K562 (cell line): ENCODE measurements around the gene APC2. TPM values are rescaled to one million over a fixed set of nuclear protein-coding genes. Genes with fewer than 3 reads are reported as not detected.

ENCODE experiments used
- CREB3L1 ChIP-seq: fragments of 450-650 bp; IDR thresholded peaks from 2 replicates; pipeline ENCODE4 v1.6.1; 2014; ENCODE audit warnings: low read depth, mild to moderate bottlenecking, moderate library complexity, borderline replicate concordance
- FOXA1 ChIP-seq: fragments of 450-650 bp; IDR thresholded peaks from 2 replicates; pipeline ENCODE4 v1.6.1; 2016; ENCODE audit warnings: mild to moderate bottlenecking, borderline replicate concordance
- GTF2A2 ChIP-seq: IDR thresholded peaks from 2 replicates; pipeline ENCODE4 v1.6.1; 2016; ENCODE audit warnings: mild to moderate bottlenecking, missing genetic modification characterization, missing compliant biosample characterization
- HNRNPUL1 ChIP-seq: fragments of 200-400 bp; formaldehyde crosslinking; IDR thresholded peaks from 2 replicates; pipeline ENCODE4 v1.6.1; 2017; ENCODE audit warnings: low read length
- KDM2B ChIP-seq: fragments of 250-450 bp; sonication (Bioruptor Pico); IDR thresholded peaks from 2 replicates; pipeline ENCODE4 v1.8.0; 2021; ENCODE audit warnings: mild to moderate bottlenecking, moderate library complexity
- L3MBTL2 ChIP-seq: fragments of 450-650 bp; IDR thresholded peaks from 2 replicates; pipeline ENCODE4 v1.6.1; 2016; ENCODE audit warnings: mild to moderate bottlenecking, moderate library complexity
- LARP7 ChIP-seq: fragments of 450-650 bp; IDR thresholded peaks from 2 replicates; pipeline ENCODE4 v1.6.1; 2016
- MBD2 ChIP-seq: sonication (generic); IDR thresholded peaks from 2 replicates; pipeline ENCODE4 v1.6.1; 2016; ENCODE audit warnings: low read depth, borderline replicate concordance
- MECOM ChIP-seq: fragments of 250-450 bp; sonication (Bioruptor Pico); IDR thresholded peaks from 2 replicates; pipeline ENCODE4 v1.8.0; 2022; ENCODE audit warnings: inconsistent platforms
- MTF1 ChIP-seq: fragments of 250-450 bp; sonication (Bioruptor Pico); IDR thresholded peaks from 2 replicates; pipeline ENCODE4 v1.9.0; 2021; ENCODE audit warnings: moderate library complexity, mild to moderate bottlenecking, inconsistent platforms, borderline replicate concordance
- NFE2L1 ChIP-seq: fragments of 450-650 bp; IDR thresholded peaks from 2 replicates; pipeline ENCODE4 v1.6.1; 2016; ENCODE audit warnings: missing genetic modification characterization, low read depth, mild to moderate bottlenecking, missing compliant biosample characterization, moderate library complexity, borderline replicate concordance
- PHF21A ChIP-seq: fragments of 450-650 bp; IDR thresholded peaks from 2 replicates; pipeline ENCODE4 v1.6.1; 2017; ENCODE audit warnings: low read depth, borderline replicate concordance
- POLR2H ChIP-seq: IDR thresholded peaks from 2 replicates; pipeline ENCODE4 v1.6.1; 2016; ENCODE audit warnings: missing genetic modification characterization, low read depth, mild to moderate bottlenecking, control low read depth, missing compliant biosample characterization, moderate library complexity
- SP2 ChIP-seq: IDR thresholded peaks from 2 replicates; pipeline ENCODE4 v1.6.1; 2011; ENCODE audit warnings: mild to moderate bottlenecking, low read depth, low read length, moderate library complexity; ENCODE audit not compliant: poor library complexity, severe bottlenecking; ENCODE audit errors: extremely low read depth
- SRF ChIP-seq, 2 experiments: fragments of 250-450, 450-650 bp in 1 of 2; sonication (Bioruptor Pico) in 1 of 2; sonication (generic) in 1 of 2; formaldehyde crosslinking; IDR thresholded peaks; 2 replicates each; pipeline versions ENCODE4 v1.5.0 to v1.5.1; 2020 to 2022; ENCODE audit warnings: mild to moderate bottlenecking in 1 of 2, missing genetic modification reagents in 1 of 2
- SUPT5H ChIP-seq: fragments of 450-650 bp; IDR thresholded peaks from 2 replicates; pipeline ENCODE4 v1.6.1; 2016
- TBP ChIP-seq: optimal IDR thresholded peaks from 2 replicates; pipeline ENCODE3; 2011; ENCODE audit warnings: low read depth, low read length, improper control_type of control experiment
- TSC22D4 ChIP-seq: fragments of 450-650 bp; IDR thresholded peaks from 2 replicates; pipeline ENCODE4 v1.6.1; 2016; ENCODE audit warnings: missing genetic modification characterization, missing biosample characterization, control low read depth
- U2AF2 ChIP-seq: fragments of 200-400 bp; formaldehyde crosslinking; optimal IDR thresholded peaks from 2 replicates; pipeline ENCODE3; 2017; ENCODE audit warnings: low read depth, mild to moderate bottlenecking, low read length
- YBX1 ChIP-seq: fragments of 450-650 bp; IDR thresholded peaks from 2 replicates; pipeline ENCODE4 v1.7.1; 2016; ENCODE audit warnings: mild to moderate bottlenecking
- ZBTB33 ChIP-seq: sonication (generic); formaldehyde crosslinking; IDR thresholded peaks from 2 replicates; pipeline ENCODE4 v1.8.1; 2023; ENCODE audit warnings: mild to moderate bottlenecking, missing genetic modification reagents
- ZEB2 ChIP-seq: fragments of 450-650 bp; IDR thresholded peaks from 2 replicates; pipeline ENCODE4 v1.6.1; 2016
- ZMIZ1 ChIP-seq, 2 experiments: fragments of 150-350 bp in 1 of 2; IDR thresholded peaks; 2 replicates each; pipeline ENCODE4 v1.6.1; 2012 to 2016; ENCODE audit warnings: low read depth in 2 of 2, low read length in 2 of 2, mild to moderate bottlenecking in 1 of 2, moderate library complexity in 1 of 2
- ZNF347 ChIP-seq: fragments of 450-650 bp; formaldehyde crosslinking; IDR thresholded peaks from 2 replicates; pipeline ENCODE4 v1.4.0; 2020; ENCODE audit warnings: low read depth, mild to moderate bottlenecking, moderate library complexity
- polyA plus RNA-seq, 8 experiments: library from polyadenylated mRNA; depleted of rRNA in 4 of 8; stranded (reverse) in 5 of 8; unstranded in 3 of 8; fragments of >200 nt; fragmentation: Nextera tagmentation in 2 of 8; fragmentation: Illumina TruSeq in 1 of 8; extraction: Ambion mirVana in 2 of 8; extraction: Trizol in 1 of 8; gene quantifications; 2 replicates each; pipeline versions ENCODE4 v1.2.1 to v1.2.3, GENCODE V29; 2011 to 2014; ENCODE audit warnings: inconsistent platforms in 1 of 8, missing spikeins in 1 of 8
- total RNA-seq, 7 experiments: library from RNA; depleted of rRNA in 6 of 7; stranded (reverse); fragments of >200 nt in 6 of 7; fragmentation: Illumina TruSeq in 2 of 7; extraction: Trizol in 2 of 7; gene quantifications; 2 replicates each; pipeline versions ENCODE4 v1.2.1 to v1.2.3, GENCODE V29; 2011 to 2021; ENCODE audit warnings: low replicate concordance in 1 of 7

APC2 gene
- total and polyA plus RNA-seq, 9 of the 15 experiments (the other 6 are each of a cell fraction or from before 2014, with no cell fraction given): 0.01 to 0.40 (median 0.05) TPM; not detected in 3

DNA sequence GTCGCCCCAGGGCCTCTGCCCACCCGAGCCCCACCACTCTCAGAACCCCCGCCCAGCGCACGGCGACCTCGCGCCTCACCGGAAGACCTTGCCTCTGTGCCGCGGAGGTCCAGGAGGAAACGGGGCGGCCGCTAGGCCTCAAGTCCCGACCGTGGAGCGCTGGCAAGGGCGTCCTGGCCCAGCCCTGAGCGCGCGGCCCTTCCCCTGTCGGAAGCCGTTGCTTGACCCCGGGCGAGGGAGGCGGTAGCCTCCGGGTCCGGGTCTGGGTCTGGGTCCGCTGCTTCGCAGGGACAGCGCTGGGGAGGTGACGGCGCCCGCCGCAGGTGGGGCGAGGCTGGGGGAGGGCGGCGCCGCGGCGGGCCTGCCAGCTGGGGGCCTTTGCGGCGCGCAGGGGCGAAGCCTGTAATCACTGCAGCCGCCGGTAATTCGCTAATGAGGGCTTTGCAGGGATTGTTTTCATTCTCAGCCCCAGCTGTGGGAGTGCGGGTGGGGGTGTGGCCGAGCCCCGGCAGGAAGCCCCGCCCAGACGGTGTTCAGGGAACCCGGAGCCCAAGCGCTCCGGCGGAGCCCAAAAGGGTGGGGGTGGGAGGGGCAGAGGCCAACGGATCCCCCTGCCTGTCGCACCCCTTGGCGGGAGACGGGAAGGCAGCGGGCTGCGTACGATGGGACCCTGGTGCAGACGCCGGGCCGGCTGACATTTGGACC lies 20.5 kb downstream of the APC2 start (continued):
- TF ChIP-seq NFE2L1 (tag) (no peak), SUPT5H (no peak), ZBTB33 (CRISPR knock-in tag) (0 out of 2 replicates have a peak, but pooled peaks have one; percentile 19), HNRNPUL1 (no peak), LARP7 (no peak), POLR2H (tag) (no peak), L3MBTL2 (no peak), PHF21A (peak; percentile 59; the same call in 1 of the 2 replicates), MTF1 (CRISPR knock-in tag) (no peak), SRF (CRISPR knock-in tag; IDR thresholded peaks at IDR 0.05) (no peak), CREB3L1 (no peak), GTF2A2 (tag) (no peak), MBD2 (no peak), ZEB2 (no peak), SP2 (no peak), MECOM (CRISPR knock-in tag) (no peak), ZMIZ1 (IDR thresholded peaks at IDR 0.05; ENCODE audit: low read depth in 2 of 2, low read length in 2 of 2) (no peak), TSC22D4 (tag) (no peak), TBP (no peak), FOXA1 (no peak), YBX1 (no peak), KDM2B (no peak), ZNF347 (CRISPR knock-in tag) (no peak), U2AF2 (no peak)
